Astrocyte (in vitro differentiated cells and primary cell): ENCODE measurements around the gene MPST.

ENCODE experiments used
- CTCF ChIP-seq: IDR thresholded peaks from 2 replicates; pipeline ENCODE4 v1.5.1; 2011; ENCODE audit warnings: low read depth, mild to moderate bottlenecking, inconsistent platforms, low read length, moderate library complexity; ENCODE audit not compliant: insufficient read depth
- EZH2 ChIP-seq: IDR thresholded peaks from 2 replicates; pipeline ENCODE4 v1.6.1; 2012; ENCODE audit warnings: mild to moderate bottlenecking, low read length, inconsistent platforms; ENCODE audit not compliant: insufficient read depth

- TF ChIP-seq EZH2 (no peak), CTCF (no peak)
Observed at GRCh38 chr22:37063431-37064420, 44.2 kb downstream of the MPST start.
